Pancreas (tissue), 10 donors: Measurements from ENCODE around the gene PCBD1. TPM values are rescaled to one million over a fixed set of nuclear protein-coding genes. Genes with fewer than 3 reads are reported as not detected.

Experiments used
- ATAC-seq, 4 donors: fragments of 200-7000 bp; cut with Tn5 transposase; one replicate each; pipeline versions ENCODE4 v1.8.0 to v1.9.1; 2020; ENCODE audit warnings: mild to moderate bottlenecking in 4 of 4, moderate library complexity in 4 of 4
- DNase-seq, 6 donors: peaks; one replicate each; pipeline ENCODE4 v3.0.0-alpha.2; 2020
- FAIRE-seq: peaks from 2 replicates; lab custom pipeline; 2012; peaks lifted over from hg19 to GRCh38; lab: Jason Lieb, UNC
- H3K27ac ChIP-seq, 4 donors: fragments of 200-600 bp; sonication (generic); 1 replicate in 3 of 4; 2 replicates in 1 of 4; pipeline versions ENCODE4 v1.5.0 to v1.8.0; 2020
- H3K27me3 ChIP-seq, 4 donors: fragments of 200-600 bp; one replicate each; pipeline ENCODE4 v1.8.0; 2021
- H3K36me3 ChIP-seq, 3 donors: fragments of 200-600 bp; sonication (generic) in 1 of 3; one replicate each; pipeline versions ENCODE4 v1.5.0 to v1.8.0; 2020 to 2021
- H3K4me1 ChIP-seq, 3 donors: fragments of 200-600 bp; one replicate each; pipeline ENCODE4 v1.8.0; 2021
- H3K4me3 ChIP-seq, 4 donors: fragments of 200-600 bp; sonication (generic) in 2 of 4; one replicate each; pipeline versions ENCODE4 v1.5.0 to v1.8.0; 2020 to 2021
- H3K9me3 ChIP-seq, 4 donors: fragments of 200-600 bp; one replicate each; pipeline ENCODE4 v1.8.0; 2021
- WGBS, 2 donors: extraction: QIAGEN DNeasy Blood & Tissue Kit; methylation state at CpG; one replicate each; pipeline ENCODE4 v1.1.7; 2013; 5-methylcytosine and 5-hydroxymethylcytosine counted together
- intact Hi-C, 3 donors: fragments of 100-400 bp; cut with DNase I; formaldehyde crosslinking; loops; one replicate each; pipeline versions ENCODE4 v1.11.1 to v1.14.2; 2022
- polyA plus RNA-seq, 2 donors: library from polyadenylated mRNA; stranded (reverse); fragments of 200-250 nt; gene quantifications; one replicate each; pipeline ENCODE4 v1.2.3, GENCODE V29; 2013
- total RNA-seq, 6 donors: library from RNA; stranded (reverse); fragmentation: NEBNext Ultra II Directional in 4 of 6; extraction: Animal tissue kit (Norgen Biotek cat#: 25700) in 4 of 6; gene quantifications; one replicate each; pipeline versions ENCODE4 v1.2.1 to v1.2.4, GENCODE V29; 2021 to 2023
- TF ChIP-seq, protein P1 (sequence below), 4 donors: fragments of 200-600 bp; sonication (generic) in 3 of 4; IDR thresholded peaks; one replicate each; pipeline versions ENCODE4 v1.5.0 to v1.8.0; 2021; ENCODE audit warnings: antibody characterized with exemption in 4 of 4
- donor health status: healthy with polysubstance abuse.
- donor health status: DM: no; HTN: no; CAD: no; lungs with moderate emphysema.
- donor health status: DM: no; HTN: no; CAD: no.
- donor health status: control.
- donor health status: control.
- donor health status: Bipolar disorder and iron deficiency.
- donor health status: DM: yes; HTN: yes; CAD: no.
- donor health status: DM: no; HTN: no; CAD: no.
- donor health status: DM: no; HTN: no; CAD: no.
- donor health status: DM: yes; HTN: yes; CAD: no.

PCBD1 gene
- total and polyA plus RNA-seq, 8 donors, result 63.6 to 95.9 (median 76.9) TPM

DNA sequence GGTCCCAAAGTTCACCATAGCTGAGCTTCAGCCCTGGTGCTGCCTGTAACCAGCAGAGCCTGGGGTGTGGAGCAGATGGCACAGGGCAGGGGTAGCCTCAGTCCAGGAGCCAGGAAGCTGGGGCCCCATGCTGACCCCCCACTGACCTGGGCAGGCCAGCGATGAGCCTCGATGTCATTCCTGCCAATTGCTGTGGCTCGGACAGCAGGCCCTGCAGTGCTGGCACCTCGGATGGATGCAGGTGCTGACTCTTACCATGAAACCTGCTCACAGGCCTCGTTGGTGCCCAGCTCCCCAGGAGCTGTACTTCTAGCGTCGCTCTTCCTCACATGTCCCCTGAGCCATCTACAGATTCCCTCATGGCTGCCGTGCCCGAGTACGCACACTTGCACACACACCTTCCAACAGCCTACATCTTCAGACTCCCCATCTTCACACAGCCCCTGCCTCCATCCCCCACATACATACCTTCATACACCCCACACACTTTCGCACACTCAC lies 46.8 kb upstream of the PCBD1 start:
- Histone ChIP-seq H3K27ac (no peak overlapping the region), H3K9me3 (no peaks in the 10 kb centered on the region), H3K36me3 (no peaks in the 10 kb centered on the region), H3K4me1 (no peaks in the 10 kb centered on the region), H3K27me3 (no peaks in the 10 kb centered on the region), H3K4me3 (no peak overlapping the region)
- TF ChIP-seq, protein P1, sequence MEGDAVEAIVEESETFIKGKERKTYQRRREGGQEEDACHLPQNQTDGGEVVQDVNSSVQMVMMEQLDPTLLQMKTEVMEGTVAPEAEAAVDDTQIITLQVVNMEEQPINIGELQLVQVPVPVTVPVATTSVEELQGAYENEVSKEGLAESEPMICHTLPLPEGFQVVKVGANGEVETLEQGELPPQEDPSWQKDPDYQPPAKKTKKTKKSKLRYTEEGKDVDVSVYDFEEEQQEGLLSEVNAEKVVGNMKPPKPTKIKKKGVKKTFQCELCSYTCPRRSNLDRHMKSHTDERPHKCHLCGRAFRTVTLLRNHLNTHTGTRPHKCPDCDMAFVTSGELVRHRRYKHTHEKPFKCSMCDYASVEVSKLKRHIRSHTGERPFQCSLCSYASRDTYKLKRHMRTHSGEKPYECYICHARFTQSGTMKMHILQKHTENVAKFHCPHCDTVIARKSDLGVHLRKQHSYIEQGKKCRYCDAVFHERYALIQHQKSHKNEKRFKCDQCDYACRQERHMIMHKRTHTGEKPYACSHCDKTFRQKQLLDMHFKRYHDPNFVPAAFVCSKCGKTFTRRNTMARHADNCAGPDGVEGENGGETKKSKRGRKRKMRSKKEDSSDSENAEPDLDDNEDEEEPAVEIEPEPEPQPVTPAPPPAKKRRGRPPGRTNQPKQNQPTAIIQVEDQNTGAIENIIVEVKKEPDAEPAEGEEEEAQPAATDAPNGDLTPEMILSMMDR (IDR thresholded peaks at IDR 0.05), result no peak
- no peak for DNase-seq
- no peak for FAIRE-seq
- 84 to 91% methylated on average over 11 of the region's 11 CpGs for WGBS, 2 donors
- intact Hi-C loops, result no loop called here
- no peak for ATAC-seq

- Histone ChIP-seq H3K9me3 (no peaks in the 10 kb centered on the region), H3K27ac (no peak overlapping the region), H3K4me3 (no peak overlapping the region), H3K4me1 (no peaks in the 10 kb centered on the region), H3K27me3 (no peaks in the 10 kb centered on the region), H3K36me3 (no peaks in the 10 kb centered on the region)
- DNase-seq (no peak), FAIRE-seq (no peak), ATAC-seq (no peak)
- TF ChIP-seq, protein P1 (IDR thresholded peaks at IDR 0.05), result no peak
- intact Hi-C loops, result no loop called here
- WGBS, 2 donors, result 91% methylated on average over 1 of the region's 1 CpG; no CpG with 5 or more reads in 1 of the 2 donors
Observed at GRCh38 chr10:70934701-70935100, 46.3 kb upstream of the PCBD1 start.

DNA sequence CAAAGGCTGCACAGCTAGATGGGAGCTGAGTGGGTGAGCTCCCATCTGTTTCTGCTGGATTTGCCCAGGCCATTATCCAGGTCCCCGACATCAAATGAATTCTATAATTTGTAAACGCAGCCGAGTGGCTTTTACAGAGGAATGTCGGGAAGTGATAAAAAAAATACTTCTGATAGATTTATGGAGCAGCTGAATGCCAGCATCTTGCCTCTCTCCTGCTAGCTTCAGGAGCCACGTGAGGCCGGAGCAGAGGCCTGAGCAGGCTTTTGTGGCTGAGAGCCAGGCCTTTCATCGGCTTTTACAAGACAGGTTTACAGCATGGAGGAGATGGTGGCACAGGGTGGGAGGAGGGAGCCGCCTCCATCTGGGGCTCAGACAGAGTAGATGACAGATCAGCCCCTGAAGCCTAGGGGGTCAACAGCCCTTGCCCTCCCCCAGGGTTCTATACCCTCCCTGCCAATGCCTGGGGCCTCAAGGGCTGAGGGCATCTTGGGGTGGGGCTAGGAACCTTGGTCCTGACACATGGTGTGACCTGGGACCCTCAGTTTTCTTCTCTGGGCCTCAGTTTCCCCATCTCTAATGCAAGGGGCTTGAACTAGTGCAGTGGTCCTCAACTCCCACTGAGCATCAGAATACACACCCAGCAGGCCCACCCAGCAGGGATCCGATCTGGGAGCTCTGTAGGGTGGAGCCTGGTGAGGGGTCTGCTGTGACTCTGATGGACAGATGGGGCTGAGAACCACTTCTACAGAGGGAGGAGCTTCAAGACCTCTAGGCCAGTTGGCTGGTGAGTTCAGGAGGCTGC lies 44.2 kb upstream of the PCBD1 start:
- intact Hi-C loops, result no loop called here
- Histone ChIP-seq H3K4me3 (no peak overlapping the region), H3K4me1 (no peaks in the 10 kb centered on the region), H3K27ac (no peak overlapping the region), H3K27me3 (no peaks in the 10 kb centered on the region), H3K9me3 (no peaks in the 10 kb centered on the region), H3K36me3 (no peaks in the 10 kb centered on the region)
- ATAC-seq (peak in 2 of 4 donors; percentile 55 to 60), DNase-seq (peak in 4 of 6 donors; percentile 26 to 61 (median 50)), FAIRE-seq (no peak)
- TF ChIP-seq, protein P1 (IDR thresholded peaks at IDR 0.05), result no peak
- 54 to 62% methylated on average over 9 of the region's 9 CpGs for WGBS, 2 donors

- Histone ChIP-seq H3K27me3 (no peaks in the 10 kb centered on the region), H3K9me3 (no peaks in the 10 kb centered on the region), H3K4me1 (no peaks in the 10 kb centered on the region), H3K36me3 (no peaks in the 10 kb centered on the region), H3K4me3 (no peak overlapping the region), H3K27ac (no peak overlapping the region)
- no peak for ATAC-seq
- no peak for FAIRE-seq
- TF ChIP-seq, protein P1 (IDR thresholded peaks at IDR 0.05), result no peak
- intact Hi-C loops, result no loop called here
- 76 to 79% methylated on average over 15 of the region's 15 CpGs for WGBS, 2 donors
- peak in 1 of 6 donors; percentile 30 for DNase-seq
Observed at GRCh38 chr10:70931168-70931815, 42.9 kb upstream of the PCBD1 start.
